Psoas muscle (tissue), 8 donors: Measurements from ENCODE around the gene VEGFA. TPM values are rescaled to one million over a fixed set of nuclear protein-coding genes. Genes with fewer than 3 reads are reported as not detected.

Source experiments
- ATAC-seq, 4 donors: fragments of 200-7000 bp; cut with Tn5 transposase; one replicate each; pipeline ENCODE4 v1.9.1; 2020; ENCODE audit warnings: moderate library complexity in 3 of 4, mild to moderate bottlenecking in 2 of 4
- DNase-seq, 2 donors: peaks; one replicate each; pipeline ENCODE4 v3.0.0-alpha.2; 2020
- H3K27ac ChIP-seq: fragments of 200-600 bp; one replicate; pipeline ENCODE4 v1.8.0; 2022
- H3K27me3 ChIP-seq, 3 donors: fragments of 200-600 bp in 1 of 3; one replicate each; pipeline versions ENCODE4 v1.6.1 to v1.8.0; 2013 to 2022; ENCODE audit warnings: low read length in 2 of 3, mild to moderate bottlenecking in 2 of 3, moderate library complexity in 1 of 3; ENCODE audit not compliant: insufficient read depth in 3 of 3
- H3K36me3 ChIP-seq, 2 donors: fragments of 200-600 bp in 1 of 2; one replicate each; pipeline versions ENCODE4 v1.6.1 to v1.8.0; 2013 to 2022; ENCODE audit warnings: low read depth in 1 of 2, mild to moderate bottlenecking in 1 of 2, moderate library complexity in 1 of 2; ENCODE audit not compliant: insufficient read depth in 1 of 2
- H3K4me1 ChIP-seq: fragments of 200-600 bp; one replicate; pipeline ENCODE4 v1.8.0; 2022
- H3K4me3 ChIP-seq: fragments of 200-600 bp; one replicate; pipeline ENCODE4 v1.8.0; 2022; ENCODE audit warnings: mild to moderate bottlenecking
- H3K9me3 ChIP-seq: fragments of 200-600 bp; one replicate; pipeline ENCODE4 v1.8.0; 2022
- CTCF ChIP-seq: fragments of 200-600 bp; IDR thresholded peaks from one replicate; pipeline ENCODE4 v1.8.0; 2022; ENCODE audit warnings: antibody characterized with exemption
- WGBS, 3 donors: extraction: QIAGEN DNeasy Blood & Tissue Kit; methylation state at CpG; one replicate each; pipeline versions ENCODE4 v1.1.6 to v1.1.7; 2013; 5-methylcytosine and 5-hydroxymethylcytosine counted together
- intact Hi-C, 2 donors: fragments of 100-400 bp; cut with DNase I; formaldehyde crosslinking; loops; one replicate each; pipeline versions ENCODE4 v1.11.0 to v1.14.2; 2022
- polyA plus RNA-seq, 3 donors: library from polyadenylated mRNA; stranded (reverse); fragments of 200-250 nt; gene quantifications; one replicate each; pipeline ENCODE4 v1.2.3, GENCODE V29; 2013
- total RNA-seq, 4 donors: library from RNA; stranded (reverse); fragmentation: NEBNext Ultra II Directional in 2 of 4; extraction: Animal tissue kit (Norgen Biotek cat#: 25700) in 2 of 4; gene quantifications; one replicate each; pipeline versions ENCODE4 v1.2.1 to v1.2.4, GENCODE V29; 2021 to 2023
- donor health status: healthy with polysubstance abuse.
- donor health status: DM: no; HTN: no; CAD: no; lungs with moderate emphysema.
- donor health status: Bipolar disorder and iron deficiency.
- donor health status: healthy.
- donor health status: DM: yes; HTN: yes; CAD: no.
- donor health status: DM: no; HTN: no; CAD: no.
- donor health status: DM: no; HTN: no; CAD: no.
- donor health status: DM: yes; HTN: yes; CAD: no.

The VEGFA gene
- total and polyA plus RNA-seq, 7 donors, result 78.1 to 345 (median 132) TPM

GRCh38 chr6:43820486-43820885, 50.5 kb downstream of the VEGFA start:
- 81 to 96% (median 88%) methylated on average over 6 of the region's 6 CpGs for WGBS, 3 donors

GRCh38 chr6:43821101-43821886, 51.3 kb downstream of the VEGFA start:
- WGBS, 3 donors, result 70 to 80% (median 75%) methylated on average over 4 of the region's 4 CpGs
- no peak for DNase-seq
- Histone ChIP-seq H3K4me1 (no peaks in the 10 kb centered on the region), H3K27ac (no peak overlapping the region), H3K4me3 (no peak overlapping the region), H3K9me3 (no peaks in the 10 kb centered on the region), H3K27me3 (no peaks in the 10 kb centered on the region), H3K36me3 (no peaks in the 10 kb centered on the region)
- no peak for ATAC-seq
- TF ChIP-seq CTCF, result no peak
- intact Hi-C loops, result no loop called here

More at GRCh38 chr6:43820486-43820885, 50.5 kb downstream of the VEGFA start:
- Histone ChIP-seq H3K36me3 (no peaks in the 10 kb centered on the region), H3K4me1 (no peaks in the 10 kb centered on the region), H3K27me3 (no peaks in the 10 kb centered on the region), H3K4me3 (no peak overlapping the region), H3K9me3 (no peaks in the 10 kb centered on the region), H3K27ac (no peak overlapping the region)
- DNase-seq (no peak), ATAC-seq (no peak)
- intact Hi-C loops, result no loop called here
- TF ChIP-seq CTCF, result no peak

- H3K36me3 ChIP-seq, result no peaks in the 10 kb centered on the region
- no peak overlapping the region for H3K4me3 ChIP-seq
- WGBS, 3 donors, result 86 to 88% (median 86%) methylated on average over 9 of the region's 9 CpGs
- no peak for DNase-seq
- intact Hi-C loops, result no loop called here
- H3K4me1 ChIP-seq, result no peaks in the 10 kb centered on the region
- TF ChIP-seq CTCF, result no peak
- ATAC-seq, result no peak
- no peaks in the 10 kb centered on the region for H3K27me3 ChIP-seq
- no peaks in the 10 kb centered on the region for H3K9me3 ChIP-seq
- no peak overlapping the region for H3K27ac ChIP-seq
These were observed 53.4 kb downstream of the VEGFA start for GRCh38 chr6:43823390-43823789.

GRCh38 chr6:43823879-43824702, 54.1 kb downstream of the VEGFA start:
- WGBS, 3 donors, result 62 to 69% (median 63%) methylated on average over 11 of the region's 11 CpGs
- no peak for TF ChIP-seq CTCF
- intact Hi-C loops, result no loop called here
- no peaks in the 10 kb centered on the region for H3K36me3 ChIP-seq
- H3K27ac ChIP-seq, result no peak overlapping the region
- H3K27me3 ChIP-seq, result no peaks in the 10 kb centered on the region
- no peaks in the 10 kb centered on the region for H3K4me1 ChIP-seq
- no peaks in the 10 kb centered on the region for H3K9me3 ChIP-seq
- H3K4me3 ChIP-seq, result no peak overlapping the region
- DNase-seq, result no peak
- ATAC-seq, result no peak
